HEK293T (cell line): Measurements from ENCODE around the gene DNER.

ENCODE experiments used
- CTCF ChIA-PET: fragments of 350-600 bp; formaldehyde crosslinking; extraction: SDS; loops from one replicate; lab custom pipeline; 2021; ENCODE audit warnings: antibody characterized with exemption, inconsistent platforms; lab: Yijun Ruan, JAX
- POLR2A ChIA-PET: fragments of 350-600 bp; formaldehyde crosslinking; extraction: SDS; loops from one replicate; lab custom pipeline; 2020; ENCODE audit warnings: antibody characterized with exemption, inconsistent platforms; lab: Yijun Ruan, JAX
- DNase-seq: peaks from one replicate; pipeline ENCODE4 v3.0.0; 2012; ENCODE audit warnings: mixed read lengths; ENCODE audit errors: extremely low spot score
- ARNT ChIP-seq: fragments of 450-650 bp; IDR thresholded peaks from 2 replicates; pipeline ENCODE4 v1.6.1; 2017; ENCODE audit warnings: mild to moderate bottlenecking
- BHLHE40 ChIP-seq: fragments of 450-650 bp; IDR thresholded peaks from 2 replicates; pipeline ENCODE4 v1.6.1; 2016; ENCODE audit warnings: mild to moderate bottlenecking, moderate library complexity, borderline replicate concordance
- CTBP1 ChIP-seq: fragments of 450-650 bp; IDR thresholded peaks from 2 replicates; pipeline ENCODE4 v1.6.1; 2016; ENCODE audit warnings: borderline replicate concordance
- ELF4 ChIP-seq: fragments of 450-650 bp; IDR thresholded peaks from 2 replicates; pipeline ENCODE4 v1.6.1; 2017; ENCODE audit warnings: antibody characterized with exemption
- FOXA1 ChIP-seq: fragments of 450-650 bp; IDR thresholded peaks from 2 replicates; pipeline ENCODE4 v1.6.1; 2016; ENCODE audit warnings: mild to moderate bottlenecking
- FOXK2 ChIP-seq: fragments of 450-650 bp; IDR thresholded peaks from 2 replicates; pipeline ENCODE4 v1.6.1; 2016; ENCODE audit warnings: mild to moderate bottlenecking
- FOXM1 ChIP-seq: fragments of 450-650 bp; IDR thresholded peaks from 2 replicates; pipeline ENCODE4 v1.6.1; 2017; ENCODE audit warnings: mild to moderate bottlenecking, borderline replicate concordance
- HDGF ChIP-seq: fragments of 450-650 bp; IDR thresholded peaks from 2 replicates; pipeline ENCODE4 v1.6.1; 2017; ENCODE audit warnings: antibody characterized with exemption, borderline replicate concordance
- L3MBTL2 ChIP-seq: fragments of 450-650 bp; conservative IDR thresholded peaks from 2 replicates; pipeline ENCODE4 v1.6.1; 2016; ENCODE audit warnings: mild to moderate bottlenecking
- LEF1 ChIP-seq: fragments of 450-650 bp; IDR thresholded peaks from 2 replicates; pipeline ENCODE4 v1.6.1; 2017; ENCODE audit warnings: mild to moderate bottlenecking, borderline replicate concordance
- NFRKB ChIP-seq: fragments of 450-650 bp; IDR thresholded peaks from 2 replicates; pipeline ENCODE4 v1.6.1; 2016; ENCODE audit warnings: mild to moderate bottlenecking, moderate library complexity
- PKNOX1 ChIP-seq: fragments of 450-650 bp; IDR thresholded peaks from 2 replicates; pipeline ENCODE4 v1.6.1; 2016
- SP1 ChIP-seq: fragments of 450-650 bp; IDR thresholded peaks from 2 replicates; pipeline ENCODE4 v1.6.1; 2017
- SUZ12 ChIP-seq: fragments of 450-650 bp; IDR thresholded peaks from 2 replicates; pipeline ENCODE4 v1.6.1; 2016; ENCODE audit warnings: mild to moderate bottlenecking
- TARDBP ChIP-seq: fragments of 450-650 bp; IDR thresholded peaks from 2 replicates; pipeline ENCODE4 v1.6.1; 2016
- ZNF384 ChIP-seq: fragments of 450-650 bp; IDR thresholded peaks from 2 replicates; pipeline ENCODE4 v1.6.1; 2016

DNER gene

GRCh38 chr2:229689307-229689839 lies 25.0 kb downstream of the DNER start:
- TF ChIP-seq CTBP1 (no peak), FOXA1 (no peak), TARDBP (no peak), BHLHE40 (no peak), NFRKB (no peak), FOXM1 (no peak)
- ChIA-PET CTCF (no interaction called here), POLR2A (no interaction called here)
- DNase-seq, result no peak

DNA sequence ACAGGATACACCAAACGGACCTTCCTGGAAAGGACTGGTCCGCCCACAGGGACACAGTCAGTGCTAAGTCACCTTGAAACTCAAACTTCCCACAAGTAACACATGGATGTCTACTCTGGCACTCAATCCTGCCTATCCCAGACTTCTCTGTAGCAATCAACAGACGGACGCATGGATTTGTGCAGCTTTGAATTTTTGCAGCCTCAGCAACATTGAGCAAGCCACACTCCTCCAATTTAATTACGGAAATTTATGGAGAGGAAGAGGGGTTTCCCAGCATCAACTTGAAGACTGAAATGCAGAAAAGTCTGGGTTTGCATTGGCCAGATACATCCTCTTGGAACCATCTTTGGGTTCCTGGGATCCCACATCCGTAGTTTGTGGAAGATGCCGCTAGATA lies 26.2 kb downstream of the DNER start:
- POLR2A ChIA-PET, result no interaction called here
- CTCF ChIA-PET, result no interaction called here
- no peak for DNase-seq
- no peak for TF ChIP-seq ELF4
- TF ChIP-seq SUZ12, result no peak
- TF ChIP-seq FOXA1, result no peak
- TF ChIP-seq PKNOX1, result no peak
- TF ChIP-seq CTBP1, result no peak
- TF ChIP-seq HDGF, result no peak
- no peak for TF ChIP-seq NFRKB
- no peak for TF ChIP-seq FOXK2
- TF ChIP-seq SP1, result no peak
- no peak for TF ChIP-seq FOXM1
- no peak for TF ChIP-seq ZNF384
- TF ChIP-seq L3MBTL2, result no peak
- no peak for TF ChIP-seq BHLHE40
- no peak for TF ChIP-seq ARNT
- no peak for TF ChIP-seq TARDBP
- TF ChIP-seq LEF1, result no peak

- POLR2A ChIA-PET, result no interaction called here
- TF ChIP-seq FOXK2 (no peak), FOXA1 (no peak), FOXM1 (no peak), BHLHE40 (no peak), HDGF (no peak), CTBP1 (no peak), L3MBTL2 (no peak), ZNF384 (no peak), PKNOX1 (no peak), TARDBP (no peak), SUZ12 (no peak), SP1 (no peak), ARNT (no peak), ELF4 (no peak), NFRKB (no peak), LEF1 (no peak)
- no peak for DNase-seq
Observed at GRCh38 chr2:229686122-229686919, 28.0 kb downstream of the DNER start.

DNA sequence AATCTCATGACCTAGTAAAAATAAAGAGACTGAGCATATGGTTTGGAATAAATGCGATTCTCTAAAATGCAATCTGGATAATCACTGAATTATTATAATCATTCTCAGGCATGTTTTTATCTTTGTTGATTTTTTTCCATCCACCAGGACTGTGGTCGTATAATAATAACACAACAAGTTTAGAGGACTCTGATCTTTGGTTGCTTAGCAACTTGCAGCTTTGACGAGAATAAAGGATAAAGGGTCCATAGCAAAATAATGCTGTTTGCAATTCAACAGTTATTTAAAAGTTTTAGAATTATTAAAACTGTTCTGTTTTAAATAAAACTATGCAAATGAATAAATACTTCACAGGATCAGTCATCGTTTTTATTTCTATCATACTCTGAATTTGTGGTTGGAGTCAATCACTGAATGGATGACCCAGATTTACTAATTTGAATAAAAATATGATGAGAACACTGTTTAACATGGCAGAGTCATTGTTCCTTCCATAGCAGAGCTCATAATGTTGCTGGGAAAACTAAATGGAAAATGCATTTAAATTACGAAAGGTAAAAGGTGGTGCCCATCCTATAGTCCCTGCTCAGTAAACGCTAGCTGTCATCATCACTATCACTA lies 29.3 kb downstream of the DNER start:
- ChIA-PET POLR2A (no interaction called here), CTCF (no interaction called here)
- no peak for DNase-seq
- no peak for TF ChIP-seq SUZ12
- TF ChIP-seq BHLHE40, result no peak
- TF ChIP-seq TARDBP, result no peak
- TF ChIP-seq L3MBTL2, result no peak
- TF ChIP-seq LEF1, result no peak
- TF ChIP-seq ARNT, result no peak
- TF ChIP-seq PKNOX1, result no peak
- no peak for TF ChIP-seq NFRKB
- TF ChIP-seq CTBP1, result no peak

More at GRCh38 chr2:229686122-229686919, 28.0 kb downstream of the DNER start:
- CTCF ChIA-PET, result no interaction called here

DNA sequence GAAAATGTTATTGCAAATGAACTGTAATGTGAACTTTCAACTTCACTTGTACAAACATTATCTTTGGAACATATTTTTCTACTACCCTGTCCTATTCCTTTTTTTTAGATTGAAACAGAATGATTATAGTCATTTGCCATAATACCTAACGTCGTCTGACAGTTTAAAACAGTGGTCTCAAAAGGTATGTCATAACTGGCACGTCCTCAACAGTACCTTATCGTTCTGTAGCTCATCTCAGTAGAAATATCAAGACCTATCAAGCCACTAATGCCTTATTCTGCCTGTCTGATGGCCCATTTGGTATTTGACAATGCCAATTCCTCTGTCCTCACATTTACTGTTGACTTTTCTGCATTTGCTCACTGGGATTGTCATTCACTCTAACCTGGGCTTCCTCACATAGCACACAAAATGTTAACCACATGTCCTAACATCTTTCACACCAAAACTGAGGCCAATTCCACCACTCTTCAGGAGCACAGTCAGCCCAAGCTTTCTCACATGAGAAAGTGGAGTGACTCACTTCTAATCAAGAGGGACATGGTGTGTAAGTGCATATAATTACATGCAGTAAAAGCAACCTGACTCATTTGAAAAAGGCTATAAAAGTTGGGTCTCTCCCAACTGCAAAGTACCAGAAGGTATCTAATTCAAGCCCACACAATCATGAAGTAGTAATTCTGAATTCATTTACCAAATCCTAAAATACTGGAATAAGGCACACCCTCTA lies 34.8 kb downstream of the DNER start:
- ChIA-PET POLR2A (no interaction called here), CTCF (no interaction called here)
- no peak for DNase-seq
- TF ChIP-seq LEF1, result no peak
- TF ChIP-seq ZNF384, result no peak
- no peak for TF ChIP-seq PKNOX1
- no peak for TF ChIP-seq CTBP1
- TF ChIP-seq FOXK2, result no peak
- no peak for TF ChIP-seq SP1
- TF ChIP-seq L3MBTL2, result no peak
- TF ChIP-seq TARDBP, result no peak
